ENCODE data around the gene MKNK2.

The MKNK2 gene

DNA sequence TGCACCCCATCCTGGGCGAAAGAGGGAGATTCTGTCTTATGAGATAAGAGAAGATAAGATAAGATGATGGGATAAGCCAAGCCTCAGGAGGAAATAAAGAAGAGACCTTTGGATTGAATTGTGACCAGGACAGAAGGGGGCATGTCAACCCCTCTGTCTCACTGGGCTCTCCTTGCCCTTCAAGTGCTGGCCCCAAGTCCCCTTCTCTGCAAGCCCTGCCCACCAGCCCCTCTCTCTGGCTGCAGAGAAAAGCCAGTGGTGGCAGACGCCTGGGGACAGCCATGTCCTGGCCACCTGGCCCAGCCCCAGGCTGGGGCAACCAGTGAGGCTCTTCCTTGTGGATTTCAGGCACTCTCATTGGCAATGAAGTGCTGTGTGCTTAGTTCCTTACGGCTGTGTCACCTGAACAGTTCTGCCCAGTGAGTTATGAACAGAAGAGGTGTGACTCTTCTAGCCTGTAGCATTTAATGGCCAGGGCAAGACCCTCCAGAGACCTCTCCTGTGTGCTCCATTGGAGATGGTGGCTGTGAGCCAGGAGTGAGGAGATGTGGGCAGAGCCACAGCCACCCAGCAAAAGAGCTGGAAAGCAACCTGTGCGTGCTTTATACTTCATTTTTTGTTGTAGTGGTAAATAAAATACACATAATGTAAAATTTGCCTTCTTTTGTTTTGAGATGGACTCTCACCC, 29.4 kb downstream of the MKNK2 start:
- no peak for DNase-seq

DNA sequence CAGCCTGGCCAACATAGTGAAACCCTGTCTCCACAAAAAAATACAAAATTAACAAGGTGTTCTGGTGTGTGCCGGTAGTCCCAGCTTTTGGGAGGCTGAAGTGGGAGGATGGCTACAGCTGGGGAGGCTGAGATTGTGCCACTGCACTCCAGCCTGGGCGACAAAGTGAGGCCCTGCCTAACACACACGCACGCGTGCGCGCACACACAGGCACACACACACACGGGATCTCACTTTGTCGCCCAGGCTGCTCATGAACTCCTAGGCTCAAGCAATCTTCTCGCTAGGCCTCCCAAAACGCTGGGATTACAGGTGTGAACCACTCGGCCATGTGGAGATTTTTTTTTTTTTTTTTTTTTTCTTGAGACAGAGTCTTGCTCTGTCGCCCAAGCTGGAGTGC, 32.3 kb downstream of the MKNK2 start:
- no peak for DNase-seq

DNA sequence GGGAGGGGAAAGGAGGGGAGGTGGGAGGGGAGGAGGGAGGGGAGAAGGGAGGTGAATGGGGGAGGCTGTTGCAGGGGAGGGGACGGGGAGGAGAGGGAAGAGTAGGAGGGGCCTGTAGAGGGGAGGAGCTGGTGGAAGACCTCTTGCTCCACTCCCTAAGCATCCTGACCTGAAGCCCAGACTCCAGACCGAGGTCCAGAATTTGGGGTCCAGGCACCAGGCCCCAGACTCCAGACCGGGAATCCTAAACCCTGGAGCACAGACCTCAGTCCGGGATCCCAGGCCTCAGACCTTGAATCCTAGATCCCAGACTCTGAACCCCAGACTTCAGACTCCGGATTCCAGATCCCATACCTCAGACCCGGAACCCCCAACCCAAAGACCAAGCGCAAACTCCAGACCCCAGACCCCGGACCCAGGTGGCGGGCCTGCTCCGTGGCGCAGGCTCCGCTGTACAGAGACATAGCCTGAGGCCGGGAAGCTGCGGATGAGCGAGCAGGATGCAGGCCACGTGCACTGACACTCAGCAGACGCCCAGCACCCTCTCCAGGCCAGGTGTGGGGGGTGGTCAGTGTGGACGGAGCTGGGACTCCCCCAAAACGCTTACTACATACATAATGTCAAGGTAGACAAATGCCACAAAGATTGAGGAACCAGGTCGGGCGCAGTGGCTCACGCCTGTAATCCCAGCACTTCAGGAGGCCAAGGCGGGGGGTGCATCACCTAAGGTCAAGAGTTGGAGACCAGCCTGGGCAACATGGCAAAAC, 34.8 kb downstream of the MKNK2 start:
- DNase-seq, result peak; percentile 87

DNA sequence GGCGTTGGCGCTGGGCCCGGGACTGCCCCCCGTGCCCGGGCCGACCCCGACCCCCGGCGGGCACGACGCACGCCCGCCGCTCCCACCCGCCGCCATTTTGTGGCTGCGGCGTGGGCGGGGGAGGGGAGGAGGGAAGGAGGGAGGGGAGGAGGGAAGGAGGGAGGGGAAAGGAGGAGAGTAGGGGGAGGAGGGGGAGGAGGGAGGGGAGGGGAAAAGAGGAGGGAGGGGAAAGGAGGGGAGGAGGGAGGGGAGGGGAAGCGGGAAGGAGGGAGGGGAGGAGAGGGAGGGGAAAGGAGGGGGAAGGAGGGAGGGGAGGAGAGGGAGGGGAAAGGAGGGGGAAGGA, 35.5 kb downstream of the MKNK2 start, which contains the start of gene BTBD2:
Gene BTBD2, minus strand, starts transcription at position 107 of the 343 bp plus-strand sequence. Its CDS starts 11 bp downstream, at position 96.
- DNase-seq, result peak; percentile 85

DNA sequence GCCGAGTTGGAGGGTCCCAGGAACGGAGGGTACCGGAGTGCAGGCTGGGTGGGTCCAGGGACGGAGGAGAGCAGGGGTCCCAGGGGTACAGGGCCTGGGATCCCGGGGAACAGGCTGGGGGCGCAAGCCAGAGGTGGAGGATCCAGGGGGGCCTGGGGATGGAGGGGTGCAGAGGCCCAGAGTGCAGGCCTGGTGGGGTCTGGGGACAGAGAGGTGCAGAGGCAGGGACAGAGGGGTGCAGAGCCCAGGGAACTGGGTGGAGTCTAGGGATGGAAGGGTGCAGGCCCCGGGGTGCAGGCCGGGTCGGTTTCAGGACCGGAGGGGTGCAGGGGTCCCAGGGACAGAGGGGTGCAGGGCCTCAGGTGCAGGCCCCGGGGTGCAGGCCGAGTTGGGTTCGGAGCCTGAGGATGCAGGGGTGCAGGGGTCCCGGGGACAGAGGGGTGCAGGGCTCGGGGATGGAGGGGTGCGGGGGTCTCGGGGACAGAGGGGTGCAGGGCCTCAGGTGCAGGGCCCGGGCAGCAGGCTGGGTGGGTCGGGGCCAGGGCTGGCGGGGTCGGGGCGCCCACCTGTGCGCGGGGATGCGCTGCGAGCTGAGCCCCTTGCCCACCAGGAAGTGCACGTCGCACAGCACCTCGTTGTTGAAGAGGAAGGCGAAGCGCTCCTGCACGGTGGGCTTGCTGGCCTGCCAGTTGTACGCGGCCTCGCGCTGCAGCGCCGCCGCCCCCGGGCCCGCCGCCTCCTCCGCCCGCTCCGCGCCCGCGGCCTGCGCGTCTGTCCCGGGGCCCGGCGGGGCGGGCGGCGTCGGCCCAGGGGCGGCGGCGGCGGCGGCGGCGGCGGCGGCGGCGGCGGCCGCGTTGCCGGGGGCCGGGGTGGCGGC, 36.1 kb downstream of the MKNK2 start:
- DNase-seq, result peak; percentile 43

DNA sequence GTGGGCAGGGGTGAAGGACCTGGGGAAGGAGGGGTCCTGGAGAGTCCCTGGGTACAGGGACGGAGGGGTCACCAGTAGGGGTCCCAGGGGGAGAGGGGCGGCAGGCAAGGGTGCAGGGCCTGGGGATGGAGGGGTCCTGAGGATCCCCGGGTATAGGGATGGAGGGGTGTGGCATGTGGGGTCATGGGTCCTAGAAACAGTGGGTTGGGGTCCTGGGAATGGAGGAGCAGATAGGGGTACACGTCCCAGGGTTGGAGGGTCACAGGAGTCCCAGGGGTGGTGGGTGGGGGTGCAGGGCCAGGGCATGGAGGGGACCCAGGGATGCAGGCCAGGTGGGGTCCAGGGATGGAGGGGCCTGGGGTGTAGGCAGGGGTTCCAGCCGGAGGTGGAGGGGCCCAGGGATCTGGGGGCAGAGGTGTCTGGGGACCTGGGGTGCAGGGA, 36.9 kb downstream of the MKNK2 start:
- DNase-seq, result no peak

DNA sequence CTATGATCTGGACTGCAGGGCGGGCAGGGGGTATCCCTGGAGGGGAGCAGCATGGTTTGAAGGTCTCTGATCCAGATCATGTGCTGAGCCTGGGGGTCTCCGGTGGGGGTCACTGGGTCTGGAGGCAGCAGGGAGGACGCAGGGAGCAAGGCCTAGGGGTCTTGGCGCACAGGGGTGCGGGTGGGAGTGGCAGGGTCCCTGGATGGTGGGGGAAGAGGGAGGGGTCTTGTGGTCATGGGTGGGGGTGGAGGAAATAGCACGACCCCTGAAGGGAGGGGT, 37.4 kb downstream of the MKNK2 start:
- no peak for DNase-seq

DNA sequence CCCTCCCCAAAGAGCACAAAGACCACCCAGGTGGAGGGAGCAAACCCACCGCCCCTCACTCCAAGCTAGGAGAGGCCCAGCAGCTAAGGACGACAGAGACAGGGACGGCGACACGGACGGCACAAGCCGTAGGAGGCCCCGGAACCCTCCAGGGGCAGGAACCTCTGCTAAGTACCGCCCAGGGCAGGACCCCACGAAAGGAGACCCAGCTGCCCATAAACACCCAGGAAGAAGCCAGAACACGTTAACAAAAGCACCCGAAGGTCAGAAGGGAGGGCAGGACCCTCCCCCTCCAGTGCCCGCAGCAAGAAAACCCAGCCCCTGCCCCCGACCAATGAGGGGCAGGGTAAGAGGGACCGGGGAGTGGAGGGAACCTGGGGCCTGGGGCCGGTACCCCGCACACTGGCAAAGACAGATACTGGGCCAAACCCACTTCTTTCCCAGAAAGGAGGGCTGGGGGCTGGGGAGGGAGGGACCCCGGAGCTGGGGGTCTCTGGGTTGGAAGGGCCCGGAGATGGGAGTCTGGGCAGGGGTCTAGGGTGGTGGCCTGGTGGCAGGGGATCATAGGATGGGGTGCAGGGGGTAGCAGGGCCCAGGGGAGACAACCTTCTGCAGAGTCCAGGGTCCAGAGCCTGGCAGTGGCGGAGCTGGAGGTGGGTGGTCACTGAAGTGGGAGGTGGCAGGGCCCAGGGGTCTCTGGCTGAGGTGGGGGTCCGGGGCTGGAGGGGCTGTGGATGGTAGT, 37.9 kb downstream of the MKNK2 start:
- DNase-seq, result no peak

DNA sequence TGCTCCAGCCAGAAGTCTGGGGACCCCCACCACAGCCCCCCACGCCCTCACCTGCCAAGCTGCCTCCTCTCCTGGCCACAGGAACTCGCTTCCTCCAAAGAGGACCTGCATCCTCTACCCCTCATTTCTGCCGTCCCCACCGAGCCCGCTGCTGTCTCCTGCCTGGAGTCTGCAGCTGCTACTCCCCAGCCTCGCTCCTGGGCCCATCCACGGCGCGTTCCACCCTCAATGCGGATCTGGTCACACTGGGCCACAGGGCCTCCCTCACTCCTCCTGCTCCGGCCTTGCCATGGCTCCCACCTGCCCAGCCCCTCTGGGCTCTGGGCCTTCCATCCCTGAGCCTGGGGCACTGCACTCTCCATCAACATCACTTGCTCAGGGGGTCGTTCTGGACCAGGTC, 39.9 kb downstream of the MKNK2 start:
- DNase-seq, result no peak

DNA sequence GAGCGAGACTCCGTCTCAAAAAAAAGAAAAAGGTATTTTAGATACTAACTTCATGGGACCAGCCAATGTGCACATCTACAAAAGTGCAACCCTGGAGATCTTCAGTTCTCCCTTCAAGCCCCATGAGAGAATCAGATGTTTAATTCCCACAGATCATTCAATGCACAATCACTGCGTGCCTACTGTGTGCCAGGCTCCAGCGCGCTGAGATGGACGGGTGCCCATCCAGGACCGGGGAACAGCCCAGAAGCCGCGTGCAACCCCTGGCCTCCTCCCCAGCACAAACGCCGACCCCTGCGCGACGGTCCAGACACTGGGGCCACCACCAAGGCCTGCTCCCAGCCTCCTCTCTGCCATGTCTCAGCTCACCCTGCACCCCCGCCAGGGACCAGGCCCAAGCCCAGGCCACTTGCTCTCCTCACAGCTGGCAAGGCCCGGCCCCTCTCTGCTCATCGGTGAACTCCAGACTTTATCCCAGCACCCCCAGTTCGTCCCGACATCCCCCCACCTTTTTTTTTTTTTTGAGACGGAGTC, 40.8 kb downstream of the MKNK2 start:
- DNase-seq, result no peak

DNA sequence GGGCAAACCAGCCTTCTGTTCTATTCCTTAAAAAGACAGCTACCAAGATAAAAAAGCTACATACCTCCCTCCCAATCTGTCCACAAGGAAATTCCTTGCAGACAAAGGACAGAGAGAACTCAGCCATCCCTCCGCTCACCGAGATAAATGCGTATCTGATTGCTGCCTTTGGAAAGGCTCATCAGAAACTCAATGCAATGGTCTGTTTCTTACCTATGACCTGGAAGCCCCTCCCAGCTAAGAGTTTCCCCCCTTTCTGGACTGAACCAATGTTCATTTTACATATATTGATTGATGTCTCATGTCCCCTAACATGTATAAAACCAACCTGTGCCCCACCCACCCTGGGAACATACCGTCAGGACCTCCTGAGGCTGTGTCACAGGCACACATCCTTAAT, 47.2 kb downstream of the MKNK2 start:
- DNase-seq, result no peak

DNA sequence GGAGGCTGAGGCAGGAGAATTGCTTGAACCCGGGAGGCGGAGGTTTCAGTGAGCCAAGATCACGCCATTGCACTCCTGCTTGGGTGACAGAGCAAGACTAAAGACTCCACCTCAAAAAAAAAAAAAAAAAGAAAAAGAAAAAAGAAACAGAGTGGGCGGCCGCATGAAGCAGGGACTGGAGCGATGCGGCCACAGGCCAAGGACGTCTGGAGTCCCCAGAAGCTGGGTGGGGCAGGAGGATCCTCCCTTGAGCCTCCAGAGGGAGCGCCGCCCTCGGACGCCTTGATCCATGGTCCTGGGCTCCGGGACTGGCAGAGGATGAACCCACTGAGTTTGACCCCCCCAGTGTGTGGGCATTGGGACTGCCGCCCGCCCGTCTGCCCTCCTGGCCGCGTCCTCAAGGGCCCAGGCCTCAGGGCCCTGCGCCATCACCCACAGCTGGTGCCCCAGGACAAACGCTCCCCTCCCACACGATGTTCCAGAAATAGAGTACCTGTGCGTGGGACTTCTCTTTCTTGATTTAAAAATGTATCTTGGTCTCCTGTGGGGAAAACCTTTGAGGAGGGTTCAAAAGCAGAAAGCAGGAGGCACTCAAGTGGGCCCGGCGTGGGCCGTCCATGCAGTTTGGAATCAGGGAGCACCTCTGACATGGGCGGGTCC, 51.1 kb downstream of the MKNK2 start:
- DNase-seq, result no peak

DNA sequence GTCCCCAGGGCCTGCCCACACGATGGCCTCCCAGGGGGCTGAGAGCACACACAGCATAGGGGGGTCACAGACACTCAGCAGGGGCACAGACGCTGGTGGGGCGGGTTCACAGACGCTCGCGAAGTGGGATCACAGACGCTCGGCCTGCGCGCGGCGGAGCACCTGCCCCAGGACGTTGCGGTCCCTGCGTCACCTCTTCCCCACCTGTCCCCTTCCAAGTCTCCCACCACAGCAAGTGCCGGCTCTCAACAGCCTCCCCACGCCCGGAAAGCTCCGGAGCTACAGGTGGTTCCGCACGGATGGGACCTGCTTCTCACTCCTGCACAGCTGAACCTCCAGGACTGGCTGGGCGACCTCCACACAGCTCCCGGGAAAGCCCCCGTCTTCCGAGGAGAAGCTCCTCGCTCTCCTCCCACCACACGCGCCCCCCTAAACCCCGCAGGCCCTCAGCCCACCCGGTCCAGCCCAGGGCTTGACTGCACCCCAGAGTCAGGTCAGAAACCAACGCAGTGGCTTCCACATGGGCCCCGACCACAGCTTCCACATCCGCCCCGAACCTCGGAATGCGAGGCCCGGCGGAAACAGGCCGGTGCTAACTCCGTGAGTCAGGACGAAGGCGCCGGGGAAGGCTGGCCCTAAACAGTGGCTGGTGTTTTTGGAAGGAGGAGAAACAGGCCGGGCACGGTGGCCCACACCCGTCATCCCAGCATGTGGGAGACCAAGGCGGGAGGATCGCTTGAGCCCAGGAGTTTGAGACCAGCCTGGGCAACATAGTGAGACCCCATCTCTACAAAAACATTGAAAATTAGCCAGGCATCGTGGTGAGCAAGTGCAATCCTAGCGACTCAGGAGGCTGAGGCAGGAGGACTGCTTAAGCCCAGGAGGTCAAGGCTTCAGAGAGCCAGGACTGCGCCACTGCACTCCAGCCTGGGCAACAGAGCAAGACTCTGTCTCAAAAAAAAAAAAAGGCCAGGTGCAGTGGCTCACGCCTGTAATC, 52.0 kb downstream of the MKNK2 start:
- DNase-seq, result no peak

DNA sequence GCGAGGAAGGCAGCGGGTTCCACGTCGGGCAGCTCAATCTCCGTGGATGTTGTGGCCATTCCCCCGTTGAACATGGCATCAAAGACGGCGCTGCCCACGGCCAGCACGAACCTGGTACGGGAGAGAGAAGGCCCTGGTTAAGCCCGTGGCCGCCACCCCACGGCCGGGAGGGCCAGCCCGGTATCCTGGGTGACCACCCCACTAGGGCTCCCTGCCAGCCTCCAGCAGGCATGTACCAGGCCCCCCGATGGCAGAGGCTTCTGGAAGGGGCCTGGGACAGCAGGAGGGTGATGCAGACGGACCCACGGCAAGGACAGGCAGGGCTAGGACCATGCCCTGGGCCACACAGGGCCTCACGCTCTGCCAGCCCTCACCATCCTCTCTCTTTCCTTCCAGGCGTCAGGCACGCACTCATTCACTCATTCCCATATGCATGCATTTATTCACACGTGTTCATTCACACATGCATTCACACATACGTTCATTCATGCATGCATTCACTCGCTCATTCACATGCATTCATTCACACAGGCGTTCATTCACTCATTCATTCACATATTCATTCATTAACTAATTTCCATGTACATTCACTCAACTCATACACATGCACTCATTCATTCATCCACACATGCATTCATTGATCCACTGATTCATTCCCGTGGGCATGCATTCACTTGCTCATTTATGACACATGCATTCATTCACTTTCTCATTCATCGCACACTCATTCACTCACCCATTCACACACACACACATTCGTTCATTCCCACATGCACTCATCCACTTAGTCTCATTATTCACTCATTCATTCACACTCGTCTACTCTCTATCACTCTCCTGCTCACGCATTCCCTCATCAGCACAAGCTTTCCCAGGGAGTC, 53.5 kb downstream of the MKNK2 start:
- no peak for DNase-seq

DNA sequence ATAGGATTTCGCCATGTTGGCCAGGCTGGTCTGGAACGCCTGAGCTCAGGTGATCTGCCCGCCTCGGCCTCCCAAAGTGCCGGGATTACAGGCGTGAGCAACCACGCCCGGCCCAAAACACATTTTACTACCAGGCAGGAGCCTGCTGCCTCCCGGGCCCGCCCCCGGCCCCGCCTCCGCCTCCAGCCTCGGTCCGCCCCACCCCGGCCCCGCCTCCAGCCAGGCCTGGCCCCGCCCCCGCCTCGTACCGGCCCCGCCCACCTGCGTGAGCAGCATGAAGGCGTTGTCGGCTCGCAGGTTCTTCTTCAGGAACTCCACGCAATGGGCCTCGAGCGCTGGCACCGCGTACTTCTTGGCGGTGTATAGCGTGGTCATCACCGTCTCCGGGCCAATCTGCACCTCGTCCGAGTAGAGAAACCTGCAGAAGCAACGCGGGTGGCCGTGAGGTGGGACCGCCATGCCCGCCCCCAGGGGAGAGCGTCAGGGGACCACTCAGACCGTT, 58.2 kb downstream of the MKNK2 start:
- DNase-seq, result no peak

DNA sequence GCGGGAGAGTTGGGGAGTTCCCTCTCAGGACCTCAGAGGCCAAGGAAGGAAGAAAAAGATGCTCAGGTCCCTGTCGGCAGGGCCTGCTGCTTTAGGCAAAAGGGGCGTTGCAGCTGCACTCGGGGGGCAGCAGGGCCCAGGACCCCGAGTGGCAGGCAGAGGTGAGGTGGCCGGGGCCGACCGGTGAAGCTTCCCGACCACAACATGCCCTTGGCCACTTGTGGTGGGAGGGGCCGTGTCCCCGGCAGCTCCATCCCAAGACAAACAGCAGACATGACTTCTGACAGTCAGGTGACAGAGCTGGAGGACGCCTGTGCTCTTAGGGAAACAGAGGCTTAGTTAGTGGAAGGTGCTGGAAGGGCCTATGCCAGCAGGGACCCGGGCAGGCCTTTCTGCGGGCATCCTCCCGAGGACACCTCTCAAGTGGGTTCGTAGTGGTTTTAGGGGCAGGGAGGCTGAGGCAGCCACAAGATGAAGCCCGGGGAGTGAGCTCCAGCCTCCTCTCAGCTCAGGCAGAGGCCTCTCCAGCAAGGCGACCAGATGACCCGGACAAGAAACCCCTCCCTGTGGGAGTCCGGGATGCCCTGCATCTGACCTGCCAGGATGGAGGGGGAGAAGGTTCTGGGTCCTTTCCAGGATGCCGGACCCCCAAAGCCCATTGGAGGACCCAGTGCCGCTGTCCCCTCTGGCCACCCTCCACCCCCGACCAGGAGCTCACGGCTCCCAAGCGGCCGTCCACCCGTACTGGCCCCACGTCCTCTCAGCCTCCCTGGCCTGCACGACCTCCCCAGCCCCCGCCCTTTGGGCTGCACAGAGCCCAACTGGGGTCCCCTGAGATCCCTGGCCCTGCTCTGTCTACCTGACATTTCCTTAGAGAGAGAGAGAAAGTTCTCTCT, 59.8 kb downstream of the MKNK2 start:
- DNase-seq, result no peak

DNA sequence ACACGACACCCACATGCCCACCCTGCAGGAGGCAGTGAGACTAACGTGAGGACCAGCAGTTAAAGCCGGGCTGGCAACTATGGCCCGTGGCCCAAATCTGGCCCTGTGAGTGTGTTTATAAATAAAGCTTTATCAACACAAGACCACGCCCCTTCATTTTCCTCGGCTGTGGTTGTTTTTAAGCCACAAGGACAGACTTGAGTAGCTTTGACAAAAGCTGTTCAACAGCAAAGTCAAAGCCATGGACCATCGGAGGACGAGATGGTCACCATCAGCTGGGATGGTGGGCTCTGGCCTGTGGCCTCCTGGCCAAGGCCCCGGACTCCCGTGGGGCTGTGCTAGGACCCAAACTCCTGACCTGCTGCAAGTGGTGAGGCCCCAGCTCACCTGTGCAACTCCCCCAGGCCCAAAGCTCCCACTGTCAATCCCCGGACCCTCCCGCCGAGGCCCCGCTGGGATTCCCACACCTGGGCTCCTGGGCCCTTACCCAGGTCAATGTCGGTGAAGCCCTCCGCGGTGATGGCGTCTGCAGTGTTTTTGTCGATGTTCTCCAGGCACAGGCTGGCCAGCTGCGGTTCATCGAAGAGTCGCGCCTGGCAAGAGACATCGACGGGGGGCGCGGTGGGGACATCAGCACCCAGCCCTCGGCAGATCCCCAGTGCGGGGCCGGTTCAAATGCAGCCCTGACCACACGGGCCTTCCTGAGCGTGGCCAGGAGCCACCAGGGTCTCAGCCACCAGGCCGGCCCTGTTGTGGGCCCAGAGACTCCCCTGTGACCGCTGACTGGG, 60.6 kb downstream of the MKNK2 start:
- DNase-seq, result no peak
